Progenitor cell of endocrine pancreas (in vitro differentiated cells): Measurements from ENCODE around the gene FAF1. TPM values are rescaled to one million over a fixed set of nuclear protein-coding genes. Genes with fewer than 3 reads are reported as not detected.
"Not testable (repeated sequence)": the region's sequence is repeated elsewhere in the genome, so short reads cannot be mapped to it uniquely, and the experiment has no call there.

ENCODE experiments used
- DNase-seq: peaks from one replicate; pipeline ENCODE4 v3.0.0; 2021; ENCODE audit warnings: low spot score; ENCODE audit not compliant: unreplicated experiment
- H3K27ac Mint-ChIP-seq: 2 replicates; pipeline ENCODE4 v1.8.0; 2021; ENCODE audit warnings: mild to moderate bottlenecking, moderate library complexity, mixed read lengths
- H3K27me3 Mint-ChIP-seq: 2 replicates; pipeline ENCODE4 v1.8.0; 2021; ENCODE audit warnings: mixed read lengths
- H3K36me3 Mint-ChIP-seq: 2 replicates; pipeline ENCODE4 v1.8.0; 2022; ENCODE audit warnings: mixed read lengths; ENCODE audit not compliant: insufficient read depth
- H3K4me1 Mint-ChIP-seq: 2 replicates; pipeline ENCODE4 v1.8.0; 2021; ENCODE audit warnings: low read depth, mixed read lengths
- H3K4me3 Mint-ChIP-seq: 2 replicates; pipeline ENCODE4 v1.8.0; 2021; ENCODE audit warnings: low read depth, mild to moderate bottlenecking, moderate library complexity, mixed read lengths
- H3K9me3 Mint-ChIP-seq: 2 replicates; pipeline ENCODE4 v1.8.0; 2021; ENCODE audit warnings: low read depth, mixed read lengths
- total RNA-seq: library from RNA; stranded (reverse); gene quantifications from 2 replicates; pipeline ENCODE4 v1.2.1, GENCODE V29; 2021
- TF ChIP-seq, protein P1 (sequence below): fragments of 200-600 bp; sonication (generic); IDR thresholded peaks from one replicate; pipeline ENCODE4 v1.5.0; 2021; ENCODE audit warnings: antibody characterized with exemption, mild to moderate bottlenecking; ENCODE audit not compliant: unreplicated experiment

Gene FAF1
- total RNA-seq, 1 donor from 2014 or later: 49.0 TPM

DNA sequence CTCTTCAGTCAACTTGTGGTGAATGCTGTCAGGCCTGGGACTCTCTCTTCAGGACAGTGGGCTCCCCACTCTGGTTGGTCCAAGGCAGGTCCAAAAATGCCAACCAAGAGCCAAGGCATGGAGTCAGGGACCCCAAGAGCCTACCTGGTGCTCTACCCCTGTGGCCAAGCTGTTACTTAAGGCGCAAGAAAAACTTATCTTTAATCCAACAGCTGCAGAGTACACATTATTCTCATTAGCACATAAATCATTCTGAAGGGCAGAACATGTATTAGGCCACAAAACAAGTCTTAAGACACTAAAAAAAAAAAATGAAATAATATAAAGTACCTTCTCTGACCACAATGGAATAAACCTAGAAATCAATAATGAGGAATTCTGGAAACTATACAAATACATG lies 65.7 kb downstream of the FAF1 start:
- H3K9me3 Mint-ChIP-seq: peaks cover 38% of the 10 kb centered on the region
- TF ChIP-seq, protein P1, sequence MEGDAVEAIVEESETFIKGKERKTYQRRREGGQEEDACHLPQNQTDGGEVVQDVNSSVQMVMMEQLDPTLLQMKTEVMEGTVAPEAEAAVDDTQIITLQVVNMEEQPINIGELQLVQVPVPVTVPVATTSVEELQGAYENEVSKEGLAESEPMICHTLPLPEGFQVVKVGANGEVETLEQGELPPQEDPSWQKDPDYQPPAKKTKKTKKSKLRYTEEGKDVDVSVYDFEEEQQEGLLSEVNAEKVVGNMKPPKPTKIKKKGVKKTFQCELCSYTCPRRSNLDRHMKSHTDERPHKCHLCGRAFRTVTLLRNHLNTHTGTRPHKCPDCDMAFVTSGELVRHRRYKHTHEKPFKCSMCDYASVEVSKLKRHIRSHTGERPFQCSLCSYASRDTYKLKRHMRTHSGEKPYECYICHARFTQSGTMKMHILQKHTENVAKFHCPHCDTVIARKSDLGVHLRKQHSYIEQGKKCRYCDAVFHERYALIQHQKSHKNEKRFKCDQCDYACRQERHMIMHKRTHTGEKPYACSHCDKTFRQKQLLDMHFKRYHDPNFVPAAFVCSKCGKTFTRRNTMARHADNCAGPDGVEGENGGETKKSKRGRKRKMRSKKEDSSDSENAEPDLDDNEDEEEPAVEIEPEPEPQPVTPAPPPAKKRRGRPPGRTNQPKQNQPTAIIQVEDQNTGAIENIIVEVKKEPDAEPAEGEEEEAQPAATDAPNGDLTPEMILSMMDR: no peak
- H3K36me3 Mint-ChIP-seq: peaks cover 26% of the 10 kb centered on the region
- no peaks in the 10 kb centered on the region for H3K27me3 Mint-ChIP-seq
- peaks cover 2% of the 10 kb centered on the region for H3K4me1 Mint-ChIP-seq
- no peak overlapping the region for H3K27ac Mint-ChIP-seq
- H3K4me3 Mint-ChIP-seq: no peak overlapping the region
- DNase-seq: no peak

DNA sequence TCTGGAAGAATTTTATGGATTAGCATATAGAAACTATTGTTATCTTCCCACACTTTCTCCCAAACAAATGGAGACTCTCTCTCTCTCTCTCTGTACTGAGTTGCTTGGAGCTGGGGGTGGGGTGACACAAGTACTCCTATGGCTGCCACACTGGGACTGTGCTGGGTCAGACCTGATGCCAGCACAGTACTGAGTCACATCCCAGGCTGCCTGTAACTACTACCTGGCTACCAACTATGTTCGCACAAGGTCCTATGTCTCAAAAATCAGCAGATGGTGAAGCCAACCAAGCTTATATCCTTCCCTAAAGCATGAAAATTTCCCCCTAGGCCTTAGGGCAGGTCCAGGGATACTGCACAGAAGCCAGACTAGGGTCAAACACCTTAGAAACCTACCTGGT lies 66.6 kb downstream of the FAF1 start:
- Mint-ChIP-seq H3K4me1 (peaks cover 2% of the 10 kb centered on the region), H3K36me3 (peaks cover 26% of the 10 kb centered on the region), H3K27ac (no peak overlapping the region), H3K9me3 (peaks cover 38% of the 10 kb centered on the region), H3K27me3 (no peaks in the 10 kb centered on the region), H3K4me3 (no peak overlapping the region)
- DNase-seq: no peak
- TF ChIP-seq, protein P1: no peak

DNA sequence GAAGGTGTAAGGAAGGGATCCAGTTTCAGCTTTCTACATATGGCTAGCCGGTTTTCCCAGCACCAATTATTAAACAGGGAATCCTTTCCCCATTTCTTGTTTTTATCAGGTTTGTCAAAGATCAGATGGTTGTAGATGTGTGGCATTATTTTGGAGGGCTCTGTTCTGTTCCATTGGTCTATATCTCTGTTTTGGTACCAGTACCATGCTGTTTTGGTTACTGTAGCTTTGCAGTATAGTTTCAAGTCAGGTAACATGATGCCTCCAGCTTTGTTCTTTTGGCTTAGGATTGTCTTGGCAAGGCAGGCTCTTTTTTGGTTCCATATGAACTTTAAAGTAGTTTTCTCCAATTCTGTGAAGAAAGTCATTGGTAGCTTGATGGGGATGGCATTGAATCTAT lies 72.5 kb downstream of the FAF1 start:
- H3K36me3 Mint-ChIP-seq, DNase-seq, H3K27me3 Mint-ChIP-seq, H3K4me1 Mint-ChIP-seq, H3K4me3 Mint-ChIP-seq, H3K27ac Mint-ChIP-seq: not testable (repeated sequence)
- peaks cover 34% of the 10 kb centered on the region for H3K9me3 Mint-ChIP-seq

DNA sequence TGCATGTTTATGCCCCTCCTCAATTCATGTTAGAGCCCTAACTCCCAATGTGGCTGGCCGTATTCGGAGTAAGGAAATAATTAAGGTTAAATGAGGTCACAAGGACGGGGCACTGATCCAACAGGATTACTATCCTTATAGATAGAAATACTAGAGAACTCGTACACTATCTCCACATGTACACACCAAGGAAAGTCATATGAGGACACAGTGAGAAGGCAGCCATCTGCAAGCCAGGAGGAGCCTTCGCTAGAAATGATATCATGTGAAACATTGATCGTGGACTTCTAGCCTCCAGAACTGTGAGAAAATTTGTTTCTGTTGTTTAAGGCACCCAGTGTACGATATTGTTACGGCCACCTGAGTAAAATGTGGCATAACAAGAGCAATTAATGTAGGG lies 79.7 kb downstream of the FAF1 start:
- no peak for DNase-seq
- TF ChIP-seq, protein P1: no peak
- Mint-ChIP-seq H3K36me3 (peaks cover 2% of the 10 kb centered on the region), H3K9me3 (peaks cover 14% of the 10 kb centered on the region), H3K4me3 (no peak overlapping the region), H3K27me3 (no peaks in the 10 kb centered on the region), H3K27ac (no peak overlapping the region), H3K4me1 (no peaks in the 10 kb centered on the region)

DNA sequence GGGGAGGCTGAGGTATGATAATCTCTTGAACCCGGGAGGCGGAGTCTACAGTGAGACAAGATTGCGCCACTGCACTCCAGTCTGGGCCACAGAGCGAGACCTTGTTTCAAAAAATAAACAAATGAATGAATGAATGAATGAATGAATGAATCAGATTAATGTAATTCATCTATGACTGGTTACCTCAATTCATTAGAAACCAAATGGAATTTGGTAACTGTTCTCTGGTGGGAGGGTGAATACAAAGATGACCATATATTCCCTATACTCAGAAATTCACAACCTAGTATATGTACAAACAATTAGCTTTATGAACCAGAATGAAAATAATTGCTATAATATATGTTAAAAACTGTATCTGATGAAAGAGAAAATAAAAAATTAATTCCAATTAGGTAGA lies 80.9 kb downstream of the FAF1 start:
- TF ChIP-seq, protein P1: no peak
- H3K4me1 Mint-ChIP-seq: no peaks in the 10 kb centered on the region
- H3K27ac Mint-ChIP-seq: no peak overlapping the region
- H3K9me3 Mint-ChIP-seq: peaks cover 5% of the 10 kb centered on the region
- no peaks in the 10 kb centered on the region for H3K27me3 Mint-ChIP-seq
- no peak for DNase-seq
- peaks cover 2% of the 10 kb centered on the region for H3K36me3 Mint-ChIP-seq
- no peak overlapping the region for H3K4me3 Mint-ChIP-seq

DNA sequence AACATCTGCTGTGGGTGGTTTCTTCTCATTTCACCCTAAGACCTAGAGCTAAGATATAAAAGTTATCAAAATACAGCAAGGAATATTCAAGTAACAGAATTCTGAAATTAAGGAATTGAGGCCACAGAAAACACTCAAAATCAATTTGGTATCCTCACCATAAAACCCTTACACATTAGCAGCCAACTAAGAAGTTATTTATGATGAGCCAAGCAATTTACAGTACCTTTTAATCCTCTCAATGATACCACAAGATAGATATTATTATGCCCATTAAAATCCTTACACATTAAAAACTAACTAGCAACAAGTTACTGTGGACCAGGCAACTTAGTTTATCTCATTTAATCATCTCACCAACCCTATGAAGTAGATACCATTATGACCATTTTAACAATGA lies 81.6 kb downstream of the FAF1 start:
- Mint-ChIP-seq H3K36me3 (peaks cover 2% of the 10 kb centered on the region), H3K4me1 (no peaks in the 10 kb centered on the region), H3K4me3 (no peak overlapping the region), H3K27me3 (no peaks in the 10 kb centered on the region), H3K27ac (no peak overlapping the region), H3K9me3 (peaks cover 3% of the 10 kb centered on the region)
- TF ChIP-seq, protein P1: no peak
- no peak for DNase-seq
